NCI-H460 (cell line): Measurements from ENCODE around the gene NOTCH1. TPM values are rescaled to one million over a fixed set of nuclear protein-coding genes. Genes with fewer than 3 reads are reported as not detected.

Experiments
- DNase-seq: peaks from one replicate; pipeline ENCODE4 v3.0.0-alpha.2; 2016; ENCODE audit warnings: low read depth; ENCODE audit errors: extremely low read depth
- small RNA-seq, 2 experiments: library from RNA; depleted of rRNA; stranded (forward); fragments of <200 nt; gene quantifications; one replicate each; pipeline ENCODE3, GENCODE V24; 2014
- total RNA-seq: library from RNA; depleted of rRNA; stranded (reverse); fragments of >200 nt; shearing (Covaris generic); gene quantifications from 2 replicates; pipeline ENCODE4 v1.2.3, GENCODE V29; 2014; rRNA removed

Gene NOTCH1
- total RNA-seq, 1 experiment from 2014 or later, result 8.0 TPM

- no peak for DNase-seq
Measured at GRCh38 chr9:136448655-136449054, 97.2 kb downstream of the NOTCH1 start.

- no peak for DNase-seq
Measured at GRCh38 chr9:136447173-136447778, 98.6 kb downstream of the NOTCH1 start.

- DNase-seq, result no peak
Measured at GRCh38 chr9:136445799-136446198, 100.0 kb downstream of the NOTCH1 start.

Small RNAs within 50 kb of the gene (small RNA-seq; reads per million reads assigned to genes)
- gene MIR4673, result 0 reads per million in 2 experiments
- gene MIR4674, result 0 reads per million in 2 experiments

Other genes starting within 250 kb of the NOTCH1 start
- gene CCDC187, start 242.0 kb downstream of the NOTCH1 start, total RNA-seq, result 0.05 and 0.09 TPM in 2 replicates
- gene GPSM1, start 218.5 kb downstream of the NOTCH1 start, total RNA-seq, result 17.3 and 19.8 TPM in 2 replicates
- gene DNLZ, start 182.3 kb downstream of the NOTCH1 start, total RNA-seq, result 15.0 and 20.4 TPM in 2 replicates
- 0.22 and 0.32 TPM in 2 replicates for gene CARD9, start 172.4 kb downstream of the NOTCH1 start, total RNA-seq
- 6.5 and 8.2 TPM in 2 replicates for gene SNAPC4, start 145.9 kb downstream of the NOTCH1 start, total RNA-seq
- 107 and 110 TPM in 2 replicates for gene ENTR1, start 135.4 kb downstream of the NOTCH1 start, total RNA-seq
- 45.6 and 59.7 TPM in 2 replicates for gene PMPCA, start 135.4 kb downstream of the NOTCH1 start, total RNA-seq
- 8.6 and 9.6 TPM in 2 replicates for gene INPP5E, start 106.2 kb downstream of the NOTCH1 start, total RNA-seq
- gene SEC16A, start 63.0 kb downstream of the NOTCH1 start, total RNA-seq, result 26.3 and 29.2 TPM in 2 replicates
- 51.7 and 77.2 TPM in 2 replicates for gene EGFL7, start 116.9 kb upstream of the NOTCH1 start, total RNA-seq
- 24.5 and 27.8 TPM in 2 replicates for gene AGPAT2, start 141.4 kb upstream of the NOTCH1 start, total RNA-seq
- 14.1 and 14.4 TPM in 2 replicates for gene DIPK1B, start 166.5 kb upstream of the NOTCH1 start, total RNA-seq
- gene LCN10, start 196.9 kb upstream of the NOTCH1 start, total RNA-seq, result not detected in 2 replicates
- not detected in 2 replicates for gene LCN6, start 202.5 kb upstream of the NOTCH1 start, total RNA-seq
- gene LCN8, start 212.2 kb upstream of the NOTCH1 start, total RNA-seq, result not detected in 2 replicates
- not detected in 2 replicates for gene LCN15, start 218.5 kb upstream of the NOTCH1 start, total RNA-seq
- 24.0 and 27.6 TPM in 2 replicates for gene TMEM141, start 245.3 kb upstream of the NOTCH1 start, total RNA-seq